GM04504 (cell line): ENCODE data around the gene UVRAG.

Experiments
- DNase-seq: peaks from one replicate; pipeline ENCODE4 v3.0.0-alpha.2; 2012; ENCODE audit warnings: low read depth

Gene UVRAG

DNA sequence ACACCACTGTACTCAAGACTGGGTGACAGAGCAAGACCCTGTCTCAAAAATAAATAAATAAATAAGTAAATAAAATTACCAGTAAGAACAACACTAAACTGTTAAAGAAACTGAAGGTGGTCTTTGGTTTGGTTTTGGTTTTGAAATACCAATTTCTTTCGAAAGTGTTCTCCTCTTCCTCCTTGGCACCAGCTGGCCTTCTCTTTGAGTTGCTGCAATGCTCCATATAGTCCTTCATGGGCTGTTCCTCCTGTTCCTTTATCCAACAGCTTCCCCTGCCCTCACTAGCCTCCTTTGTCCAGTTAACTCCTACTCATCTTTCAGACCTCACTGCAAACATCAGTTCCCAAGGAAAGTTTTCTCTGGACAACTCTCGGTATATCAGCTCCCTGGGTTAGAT lies 5.0 kb upstream of the UVRAG start:
- DNase-seq: no peak

- DNase-seq: no peak
Observed at GRCh38 chr11:75810637-75811390, 4.2 kb upstream of the UVRAG start.

- no peak for DNase-seq
Observed at GRCh38 chr11:75811485-75811884, 3.5 kb upstream of the UVRAG start.

- no peak for DNase-seq
Observed at GRCh38 chr11:75812542-75813040, 2.4 kb upstream of the UVRAG start.

DNA sequence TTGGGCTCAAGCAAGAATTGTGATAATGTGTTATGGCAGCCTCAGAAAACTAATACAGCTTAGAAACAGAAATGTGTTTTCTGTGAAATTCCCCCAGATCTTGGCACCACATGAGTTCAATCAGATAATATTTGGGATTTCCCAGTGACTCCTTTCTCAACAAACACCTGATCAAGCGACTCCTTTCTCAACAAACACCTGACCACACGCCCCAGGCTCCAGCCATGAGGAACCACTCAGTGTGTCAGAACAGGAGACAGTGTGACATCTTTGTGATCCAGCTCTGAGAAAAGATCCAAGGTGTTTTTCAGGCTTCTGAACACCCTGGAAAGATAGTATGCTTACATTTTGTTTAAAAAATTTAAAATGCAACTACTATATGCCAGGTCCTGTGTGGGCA lies 1.9 kb upstream of the UVRAG start:
- DNase-seq: no peak

DNA sequence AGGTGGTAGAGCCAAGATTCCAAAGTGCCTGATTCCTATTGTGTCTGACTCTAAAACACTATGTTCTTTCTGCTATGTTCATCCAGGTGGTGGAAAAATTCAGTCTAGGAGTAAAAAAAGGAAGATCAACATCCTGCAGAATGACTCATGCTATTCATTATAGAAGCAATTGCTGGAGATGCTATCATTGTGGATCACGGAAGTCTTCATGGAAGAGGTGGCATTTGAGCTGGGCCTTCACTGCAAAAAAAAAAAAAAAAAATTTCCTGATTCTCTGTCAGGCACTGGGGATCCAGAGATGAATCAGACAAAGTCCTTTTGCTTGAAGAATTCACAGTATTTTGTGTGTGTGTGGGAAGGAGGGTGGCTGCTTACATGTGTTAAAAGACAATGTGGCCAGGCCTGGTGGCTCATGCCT lies 1.4 kb upstream of the UVRAG start:
- no peak for DNase-seq

- no peak for DNase-seq
Observed at GRCh38 chr11:75814363-75814676, 690 bp upstream of the UVRAG start.

GRCh38 chr11:75815345-75816168 lies 547 bp downstream of the UVRAG start:
- DNase-seq: no peak

DNA sequence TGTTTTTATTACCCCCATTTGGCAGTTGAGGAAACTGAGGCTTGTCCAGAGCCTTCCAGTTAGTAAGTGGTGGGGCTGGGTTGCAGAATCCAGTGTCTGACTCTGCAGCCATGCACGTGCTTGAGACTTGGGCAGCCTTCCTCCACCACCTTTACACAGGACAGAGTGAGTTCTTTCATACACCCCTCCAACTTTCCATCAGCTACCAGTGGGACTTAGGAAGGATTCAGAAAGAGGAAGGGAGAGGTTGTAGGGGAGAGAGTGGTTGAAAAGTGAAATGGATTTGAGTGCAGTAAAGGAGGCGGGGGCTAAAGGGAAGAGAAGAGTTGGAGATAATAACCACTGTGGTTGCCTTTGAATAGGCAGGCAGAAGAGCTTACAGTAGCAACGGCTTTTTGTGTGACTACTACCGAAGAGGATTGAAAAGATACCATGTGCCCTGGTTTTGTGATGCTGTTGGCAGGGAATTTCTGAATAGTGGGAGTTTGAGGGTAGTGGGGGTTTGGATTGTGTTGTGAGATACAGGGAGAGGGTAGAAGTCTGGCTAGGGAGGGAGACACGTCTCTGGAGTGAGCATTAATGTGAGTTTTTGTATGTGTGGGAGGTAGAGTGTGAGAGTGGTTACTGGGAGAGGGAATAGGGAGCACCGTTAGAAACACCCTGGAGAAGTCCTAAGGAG lies 1.7 kb downstream of the UVRAG start:
- no peak for DNase-seq

GRCh38 chr11:75820645-75821044 lies 5.6 kb downstream of the UVRAG start:
- DNase-seq: no peak

GRCh38 chr11:75821202-75821601 lies 6.2 kb downstream of the UVRAG start:
- no peak for DNase-seq

- no peak for DNase-seq
Observed at GRCh38 chr11:75822541-75822940, 7.5 kb downstream of the UVRAG start.

DNA sequence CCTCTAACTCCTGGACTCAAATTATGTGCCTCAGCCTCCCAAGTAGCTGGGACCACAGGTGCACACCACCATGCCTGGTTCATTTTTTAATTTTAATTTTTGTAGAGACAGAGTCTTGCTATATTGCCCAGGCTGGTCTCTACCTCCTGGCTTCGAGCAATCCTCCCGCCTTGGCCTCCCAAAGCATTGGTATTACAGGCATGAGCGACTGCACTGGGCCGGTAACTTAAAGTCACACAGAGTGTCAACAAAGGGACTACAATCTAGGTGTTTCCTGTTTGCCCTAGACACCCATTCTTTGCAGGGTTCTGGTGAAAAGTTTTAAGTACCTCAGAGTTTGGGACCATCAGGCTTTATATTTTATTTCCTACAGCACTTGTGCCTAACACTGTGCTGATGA lies 8.4 kb downstream of the UVRAG start:
- DNase-seq: no peak

GRCh38 chr11:75823946-75824345 lies 8.9 kb downstream of the UVRAG start:
- no peak for DNase-seq

GRCh38 chr11:75826461-75827230 lies 11.6 kb downstream of the UVRAG start:
- no peak for DNase-seq

DNA sequence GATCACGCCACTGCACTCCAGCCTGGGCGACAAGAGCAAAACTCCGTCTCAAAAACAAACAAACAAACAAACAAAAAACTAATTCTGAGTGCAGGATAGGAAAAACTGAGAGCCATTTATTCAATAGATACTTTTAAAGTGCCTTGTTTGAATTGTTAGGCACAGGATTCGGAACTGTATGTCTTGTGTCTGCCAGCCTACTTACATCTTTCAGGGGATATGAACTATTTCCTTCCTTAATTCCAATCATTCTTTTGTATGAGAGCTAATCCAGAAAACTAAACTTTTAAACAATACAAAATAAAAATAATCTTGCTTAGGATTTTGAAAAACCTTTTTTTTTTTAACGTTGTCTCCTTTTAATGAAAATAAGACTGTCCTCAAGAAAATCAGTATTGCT lies 12.6 kb downstream of the UVRAG start:
- DNase-seq: no peak

DNA sequence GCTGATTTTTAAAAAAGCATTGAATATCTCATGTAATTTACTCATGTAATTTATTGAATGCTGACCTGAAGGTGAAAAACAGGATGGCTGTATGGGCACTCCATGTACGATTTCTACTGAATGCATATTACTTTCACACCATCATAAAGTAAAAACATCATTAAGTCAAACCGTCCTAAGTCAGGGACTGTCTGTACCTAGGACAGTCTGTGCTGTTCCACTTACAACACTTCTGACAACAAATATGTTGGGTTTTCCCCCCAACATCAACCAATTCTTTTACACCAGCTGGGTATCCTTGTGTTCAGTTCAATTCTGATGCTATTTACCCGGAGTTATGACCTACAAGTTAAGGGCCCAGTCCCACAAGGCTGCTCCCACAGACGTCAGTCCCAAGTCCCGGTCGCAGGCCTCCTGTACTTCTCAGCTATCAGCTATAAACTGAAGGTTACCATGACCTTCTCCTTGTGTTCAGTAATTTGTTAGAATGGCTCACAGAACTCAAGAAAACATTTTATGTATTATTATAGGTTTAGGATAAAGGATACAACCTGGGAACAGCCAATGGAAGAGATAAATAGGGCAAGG lies 17.0 kb downstream of the UVRAG start:
- no peak for DNase-seq

DNA sequence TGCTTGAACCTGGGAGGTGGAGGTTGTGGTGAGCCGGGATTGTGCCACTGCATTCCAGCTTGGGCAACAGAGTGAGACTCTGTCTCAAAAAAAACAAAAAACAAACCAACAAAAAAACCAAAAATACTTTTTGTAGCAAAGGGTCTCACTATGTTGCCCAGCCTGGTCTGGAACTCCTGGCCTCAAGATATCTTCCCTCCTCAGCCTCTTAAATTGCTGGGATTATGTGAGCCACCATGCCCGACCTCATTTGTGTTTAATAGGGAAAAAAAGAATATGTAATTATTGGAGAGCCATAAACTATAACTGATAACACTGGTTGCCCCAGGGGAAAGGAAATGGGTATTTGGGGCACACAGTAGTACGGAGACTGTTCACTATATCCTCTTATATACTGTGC lies 19.7 kb downstream of the UVRAG start:
- no peak for DNase-seq

DNA sequence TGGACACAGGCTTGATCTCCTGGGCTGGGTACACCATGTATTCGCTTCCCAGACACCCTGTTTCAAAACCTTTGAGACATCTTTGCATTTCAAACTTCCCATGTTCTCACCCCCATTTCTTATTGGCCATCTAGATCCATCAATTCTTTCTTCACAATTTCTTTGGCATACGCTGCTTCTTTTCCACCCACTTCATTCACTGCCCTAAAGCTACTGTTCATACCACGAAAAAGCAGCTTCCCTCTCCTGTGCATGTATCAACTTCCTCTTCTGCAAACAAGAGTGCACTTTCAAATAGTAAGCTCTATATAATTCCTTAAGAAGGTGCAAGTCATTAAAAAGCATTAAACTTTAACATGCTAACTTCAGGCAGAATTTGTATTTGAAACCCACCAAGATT lies 21.4 kb downstream of the UVRAG start:
- DNase-seq: no peak

DNA sequence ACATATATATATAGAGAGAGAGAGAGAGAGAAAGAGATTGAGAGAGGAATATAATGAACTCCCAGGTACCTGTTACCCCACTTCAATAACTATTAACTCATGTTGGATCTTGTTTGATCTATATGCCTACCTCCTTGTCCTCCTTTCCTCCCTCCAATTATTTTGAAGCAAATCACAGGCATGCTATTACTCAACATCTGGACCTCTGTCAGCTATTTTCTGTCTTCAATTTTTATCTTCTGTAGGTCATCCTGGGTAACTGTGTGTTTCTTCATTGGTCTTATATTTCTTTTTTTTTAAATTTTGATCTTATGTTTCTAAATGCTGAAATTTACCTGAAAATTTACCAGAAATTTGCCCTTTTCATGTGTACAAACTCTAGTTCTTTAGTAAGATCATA lies 24.8 kb downstream of the UVRAG start:
- no peak for DNase-seq

GRCh38 chr11:75840522-75840921 lies 25.5 kb downstream of the UVRAG start:
- DNase-seq: no peak

DNA sequence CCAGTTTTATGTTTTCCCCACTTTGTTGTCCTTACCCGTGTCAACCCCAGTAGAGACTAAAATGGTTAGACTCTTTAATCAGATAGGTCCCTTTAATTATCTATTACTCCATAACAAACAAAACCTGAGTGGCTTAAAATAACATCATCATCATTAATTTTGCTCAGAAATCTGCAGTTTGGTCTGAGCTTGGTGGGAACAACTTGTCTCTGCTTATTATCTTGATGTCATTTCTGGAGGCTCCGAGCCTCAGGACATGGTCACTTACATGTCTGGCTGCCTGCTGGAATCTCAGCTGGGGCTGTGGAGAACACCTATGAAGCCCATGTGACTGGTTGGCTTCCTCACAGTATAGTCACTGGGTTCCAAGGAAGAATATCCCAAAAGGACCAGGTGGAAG lies 26.7 kb downstream of the UVRAG start:
- DNase-seq: no peak
